Activated CD4-positive, alpha-beta T cell treated with anti-CD3 and anti-CD28 coated beads, Interleukin-2, Interleukin-6, amounts not matched to agents 100 ng/mL and 50 ng/mL, durations not matched to agents 16 hours and 8 hours (primary cell): ENCODE measurements around the gene PPM1E.
"Not testable (repeated sequence)": the region's sequence is repeated elsewhere in the genome, so short reads cannot be mapped to it uniquely, and the experiment has no call there.

ENCODE experiments used
- DNase-seq: peaks from one replicate; pipeline ENCODE4 v3.0.0-alpha.2; 2020

Gene PPM1E

GRCh38 chr17:58850106-58850505, 94.5 kb downstream of the PPM1E start:
- DNase-seq = not testable (repeated sequence)

GRCh38 chr17:58865301-58865700, 109.6 kb downstream of the PPM1E start:
- DNase-seq = no peak

GRCh38 chr17:58870747-58871146, 115.1 kb downstream of the PPM1E start:
- no peak for DNase-seq

- DNase-seq = no peak
These were observed 118.3 kb downstream of the PPM1E start for GRCh38 chr17:58873926-58874325.

- peak; percentile 39 for DNase-seq
These were observed 119.6 kb downstream of the PPM1E start for GRCh38 chr17:58875261-58875660.

- no peak for DNase-seq
These were observed 128.5 kb downstream of the PPM1E start for GRCh38 chr17:58884161-58884560.

GRCh38 chr17:58886514-58886913, 130.9 kb downstream of the PPM1E start:
- DNase-seq = no peak

GRCh38 chr17:58889928-58890327, 134.3 kb downstream of the PPM1E start:
- no peak for DNase-seq

- DNase-seq = no peak
These were observed 143.5 kb downstream of the PPM1E start for GRCh38 chr17:58899191-58899590.

GRCh38 chr17:58902322-58902721, 146.7 kb downstream of the PPM1E start:
- DNase-seq = no peak

- DNase-seq = no peak
These were observed 156.2 kb downstream of the PPM1E start for GRCh38 chr17:58911741-58912343.

- DNase-seq = no peak
These were observed 157.9 kb downstream of the PPM1E start for GRCh38 chr17:58913552-58913951.

- DNase-seq = no peak
These were observed 158.5 kb downstream of the PPM1E start for GRCh38 chr17:58913971-58914769.

GRCh38 chr17:58917228-58917627, 161.6 kb downstream of the PPM1E start:
- no peak for DNase-seq

- DNase-seq = no peak
These were observed 162.4 kb downstream of the PPM1E start for GRCh38 chr17:58918072-58918471.

- no peak for DNase-seq
These were observed 163.2 kb downstream of the PPM1E start for GRCh38 chr17:58918884-58919283.

- peak; percentile 11 for DNase-seq
These were observed 165.1 kb downstream of the PPM1E start for GRCh38 chr17:58920773-58921172.

GRCh38 chr17:58932956-58933355, 177.3 kb downstream of the PPM1E start:
- no peak for DNase-seq

- DNase-seq = no peak
These were observed 180.6 kb downstream of the PPM1E start for GRCh38 chr17:58936295-58936694.

GRCh38 chr17:58944166-58944565, 188.5 kb downstream of the PPM1E start:
- no peak for DNase-seq

- no peak for DNase-seq
These were observed 191.8 kb downstream of the PPM1E start for GRCh38 chr17:58947411-58947810.

GRCh38 chr17:58947824-58948223, 192.2 kb downstream of the PPM1E start:
- no peak for DNase-seq

GRCh38 chr17:58954358-58954757, 198.7 kb downstream of the PPM1E start:
- DNase-seq = not testable (repeated sequence)

- no peak for DNase-seq
These were observed 201.5 kb downstream of the PPM1E start for GRCh38 chr17:58956997-58957724.
